Right lobe of liver (tissue), 6 donors: ENCODE data around the gene TCP1. TPM values are rescaled to one million over a fixed set of nuclear protein-coding genes. Genes with fewer than 3 reads are reported as not detected.

ENCODE experiments used
- ATAC-seq, 4 donors: fragments of 200-7000 bp; cut with Tn5 transposase; one replicate each; pipeline ENCODE4 v1.9.1; 2020; ENCODE audit warnings: mild to moderate bottlenecking in 4 of 4, moderate library complexity in 4 of 4
- DNase-seq, 3 donors: peaks; one replicate each; pipeline ENCODE4 v3.0.0-alpha.2; 2020
- H3K27ac ChIP-seq, 3 donors: fragments of 200-600 bp; one replicate each; pipeline ENCODE4 v1.8.0; 2022
- H3K27me3 ChIP-seq, 2 donors: fragments of 200-600 bp; one replicate each; pipeline ENCODE4 v1.8.0; 2022
- H3K36me3 ChIP-seq, 4 donors: fragments of 200-600 bp; sonication (generic) in 1 of 4; one replicate each; pipeline versions ENCODE4 v1.5.1 to v1.8.0; 2017 to 2022; ENCODE audit warnings: control low read depth in 1 of 4
- H3K4me1 ChIP-seq, 4 donors: fragments of 200-600 bp; sonication (generic) in 1 of 4; one replicate each; pipeline versions ENCODE4 v1.5.1 to v1.8.0; 2017 to 2022; ENCODE audit warnings: control low read depth in 1 of 4
- H3K4me3 ChIP-seq, 3 donors: fragments of 200-600 bp; one replicate each; pipeline ENCODE4 v1.8.0; 2022
- H3K9me3 ChIP-seq, 4 donors: fragments of 200-600 bp; sonication (generic) in 1 of 4; one replicate each; pipeline versions ENCODE4 v1.5.1 to v1.8.0; 2017 to 2022; ENCODE audit warnings: control low read depth in 1 of 4
- POLR2A ChIP-seq: fragments of 450-650 bp; IDR thresholded peaks from one replicate; pipeline ENCODE4 v1.6.1; 2017; ENCODE audit warnings: antibody characterized with exemption, mild to moderate bottlenecking
- WGBS: methylation state at CpG from one replicate; pipeline ENCODE4 v1.1.6; 2018; ENCODE audit warnings: low coverage, low lambda C conversion rate; ENCODE audit not compliant: insufficient coverage; ENCODE audit errors: missing lambda C conversion rate; 5-methylcytosine and 5-hydroxymethylcytosine counted together
- intact Hi-C, 2 donors: fragments of 100-400 bp; cut with DNase I; formaldehyde crosslinking; loops; one replicate each; pipeline versions ENCODE4 v1.11.2 to v1.14.1; 2022
- total RNA-seq, 6 experiments: library from RNA; depleted of rRNA in 2 of 6; stranded (reverse); fragments of >200 nt in 2 of 6; fragmentation: NEBNext Ultra II Directional in 3 of 6; extraction: Animal tissue kit (Norgen Biotek cat#: 25700) in 3 of 6; gene quantifications; one replicate each; pipeline versions ENCODE4 v1.1.0 to v1.2.4, GENCODE V29; 2016 to 2023
- TF ChIP-seq, protein P1 (sequence below), 4 donors: fragments of 200-600 bp in 3 of 4; fragments of 450-650 bp in 1 of 4; IDR thresholded peaks; one replicate each; pipeline versions ENCODE4 v1.5.1 to v1.8.0; 2016 to 2022; ENCODE audit warnings: antibody characterized with exemption in 4 of 4, mild to moderate bottlenecking in 2 of 4
- donor health status: DM: no; HTN: yes; CAD: no.
- donor health status: DM: no; HTN: no; CAD: no.
- donor health status: DM: no; HTN: no; CAD: no.
- donor health status: DM: no; HTN: yes; CAD: no.
- donor health status: DM: no; HTN: yes; CAD: no.

Gene TCP1
- total RNA-seq, 6 experiments from 2014 or later: 50.4 to 97.1 (median 77.8) TPM

DNA sequence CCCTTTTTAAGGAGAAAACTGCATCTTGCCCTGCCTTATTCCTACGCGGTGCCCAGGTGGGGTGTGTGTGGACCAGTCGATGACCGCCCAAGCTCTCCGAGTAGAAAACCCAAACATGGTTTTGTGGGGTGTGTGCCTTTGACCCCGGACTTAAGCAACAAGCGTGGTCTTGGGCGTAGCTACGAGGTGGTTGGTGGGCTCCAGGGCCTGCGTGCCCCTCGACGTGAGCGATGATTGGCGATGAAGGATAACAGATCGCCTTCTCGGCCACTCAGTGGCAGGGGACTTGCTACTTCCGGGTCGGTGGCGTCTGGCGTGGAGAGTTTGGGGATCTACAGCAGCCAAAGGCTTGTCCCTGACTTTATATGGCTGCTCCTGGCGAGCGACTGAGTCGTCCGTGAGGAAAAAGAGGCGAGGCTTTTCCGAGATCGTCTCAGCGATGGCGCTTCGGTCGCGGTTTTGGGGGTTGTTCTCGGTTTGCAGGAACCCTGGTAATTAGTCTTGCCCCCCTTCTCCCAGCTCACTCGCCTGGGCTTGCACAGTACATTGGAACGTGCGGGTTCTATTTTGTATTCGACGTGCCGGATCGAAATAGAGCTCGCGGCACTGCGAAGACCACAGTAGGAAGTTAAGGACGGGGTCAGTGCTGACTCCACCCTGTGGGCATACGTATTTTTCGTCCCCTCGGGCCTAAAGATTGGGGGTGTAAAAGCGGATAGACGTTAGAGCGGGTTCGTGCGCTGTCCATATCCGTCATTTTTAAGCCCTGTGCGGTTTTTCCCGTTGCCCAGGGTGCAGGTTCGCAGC, 950 bp upstream of the TCP1 start, which contains the start of gene MRPL18:
Gene MRPL18, plus strand, starts transcription at position 319 of the 807 bp plus-strand sequence. Its CDS starts 121 bp downstream, at position 440.
- ATAC-seq: peak; percentile 83 to 94 (median 87)
- Histone ChIP-seq H3K27me3 (no peaks in the 10 kb centered on the region), H3K4me1 (peaks cover 0 to 37% (median 12%) of the 10 kb centered on the region in 4 donors), H3K27ac (peak within 1 kb of the TSS; percentile 98 to 100 (median 98)), H3K9me3 (no peaks in the 10 kb centered on the region), H3K36me3 (peaks cover 0 to 44% (median 19%) of the 10 kb centered on the region in 4 donors), H3K4me3 (peak within 1 kb of the TSS; percentile 88 to 97 (median 95))
- intact Hi-C loops: no loop called here
- WGBS: 0% methylated on average over 27 of the region's 56 CpGs
- DNase-seq: peak; percentile 96
- TF ChIP-seq, protein P1, sequence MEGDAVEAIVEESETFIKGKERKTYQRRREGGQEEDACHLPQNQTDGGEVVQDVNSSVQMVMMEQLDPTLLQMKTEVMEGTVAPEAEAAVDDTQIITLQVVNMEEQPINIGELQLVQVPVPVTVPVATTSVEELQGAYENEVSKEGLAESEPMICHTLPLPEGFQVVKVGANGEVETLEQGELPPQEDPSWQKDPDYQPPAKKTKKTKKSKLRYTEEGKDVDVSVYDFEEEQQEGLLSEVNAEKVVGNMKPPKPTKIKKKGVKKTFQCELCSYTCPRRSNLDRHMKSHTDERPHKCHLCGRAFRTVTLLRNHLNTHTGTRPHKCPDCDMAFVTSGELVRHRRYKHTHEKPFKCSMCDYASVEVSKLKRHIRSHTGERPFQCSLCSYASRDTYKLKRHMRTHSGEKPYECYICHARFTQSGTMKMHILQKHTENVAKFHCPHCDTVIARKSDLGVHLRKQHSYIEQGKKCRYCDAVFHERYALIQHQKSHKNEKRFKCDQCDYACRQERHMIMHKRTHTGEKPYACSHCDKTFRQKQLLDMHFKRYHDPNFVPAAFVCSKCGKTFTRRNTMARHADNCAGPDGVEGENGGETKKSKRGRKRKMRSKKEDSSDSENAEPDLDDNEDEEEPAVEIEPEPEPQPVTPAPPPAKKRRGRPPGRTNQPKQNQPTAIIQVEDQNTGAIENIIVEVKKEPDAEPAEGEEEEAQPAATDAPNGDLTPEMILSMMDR (IDR thresholded peaks at IDR 0.05): no peak
- peak; percentile 82 for TF ChIP-seq POLR2A

DNA sequence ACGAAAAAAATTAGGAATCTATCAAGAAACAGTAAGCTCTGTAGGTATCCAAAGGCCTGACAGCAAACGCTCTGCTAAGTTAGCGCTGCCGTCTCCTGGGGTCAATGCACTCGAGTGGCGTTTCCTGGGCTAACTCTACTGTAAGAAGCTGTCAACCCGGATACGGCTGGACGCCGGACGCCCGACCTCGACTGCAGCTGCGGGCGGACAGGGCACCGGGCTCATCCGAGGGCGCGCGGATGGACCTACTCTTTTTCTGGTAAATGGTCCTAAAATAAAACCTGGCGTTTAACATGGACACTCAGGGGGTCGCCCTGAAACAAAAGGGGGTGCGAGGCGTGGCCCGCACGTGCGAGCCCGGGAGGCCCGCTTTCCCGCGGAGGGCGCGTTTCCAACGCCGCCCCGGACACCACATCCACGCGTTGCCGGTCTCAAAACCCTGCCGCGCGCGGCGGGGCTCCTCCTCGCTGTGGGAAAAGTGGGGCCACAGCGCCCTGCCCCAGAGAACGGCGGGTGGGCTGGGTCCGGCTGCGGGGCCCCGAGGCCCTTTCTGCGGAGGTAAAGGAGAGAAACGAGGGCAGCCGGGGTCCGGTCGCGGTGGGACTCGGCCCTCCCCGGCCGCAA, 537 bp downstream of the TCP1 start:
- Histone ChIP-seq H3K4me3 (peak overlapping the region; percentile 88 to 97 (median 95)), H3K27me3 (no peaks in the 10 kb centered on the region), H3K9me3 (no peaks in the 10 kb centered on the region), H3K27ac (peak overlapping the region; percentile 95 to 100 (median 98)), H3K4me1 (peaks cover 0 to 37% (median 12%) of the 10 kb centered on the region in 4 donors), H3K36me3 (peaks cover 11 to 51% (median 23%) of the 10 kb centered on the region in 4 donors)
- TF ChIP-seq POLR2A: no peak
- TF ChIP-seq, protein P1 (IDR thresholded peaks at IDR 0.05): no peak
- ATAC-seq (peak; percentile 33 to 43 (median 38)), DNase-seq (peak; percentile 80 to 81 (median 80))
- 2% methylated on average over 24 of the region's 60 CpGs for WGBS
- intact Hi-C loops: no loop called here

DNA sequence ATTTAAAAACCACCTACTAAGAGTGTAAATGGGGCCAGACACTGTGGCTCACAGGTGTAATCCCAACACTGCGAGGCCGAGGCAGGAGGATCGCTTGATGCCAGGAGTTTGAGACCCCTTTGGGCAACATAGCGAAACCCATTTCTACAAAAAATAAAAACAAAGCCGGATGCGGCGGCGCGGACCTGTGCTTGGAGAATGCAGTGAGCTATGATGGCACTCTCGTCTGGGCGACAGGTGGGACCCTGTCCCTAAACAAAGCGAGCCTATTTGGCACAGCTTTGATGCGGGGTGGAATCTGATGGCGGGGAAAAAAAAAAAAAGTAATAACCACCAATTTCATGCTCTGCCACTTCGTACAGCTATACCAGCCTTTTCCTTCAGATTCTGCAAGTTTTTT, 1.1 kb downstream of the TCP1 start:
- H3K4me3 ChIP-seq: peak overlapping the region; percentile 88 to 97 (median 95)
- 18% methylated on average over 15 of the region's 15 CpGs for WGBS
- ATAC-seq (no peak), DNase-seq (no peak)
- no peaks in the 10 kb centered on the region for H3K27me3 ChIP-seq
- H3K4me1 ChIP-seq: peaks cover 0 to 37% (median 12%) of the 10 kb centered on the region in 4 donors
- peak overlapping the region; percentile 95 to 100 (median 98) for H3K27ac ChIP-seq
- intact Hi-C loops: no loop called here
- peaks cover 11 to 55% (median 27%) of the 10 kb centered on the region in 4 donors for H3K36me3 ChIP-seq
- H3K9me3 ChIP-seq: no peaks in the 10 kb centered on the region
- TF ChIP-seq, protein P1 (IDR thresholded peaks at IDR 0.05): no peak
- TF ChIP-seq POLR2A: no peak

DNA sequence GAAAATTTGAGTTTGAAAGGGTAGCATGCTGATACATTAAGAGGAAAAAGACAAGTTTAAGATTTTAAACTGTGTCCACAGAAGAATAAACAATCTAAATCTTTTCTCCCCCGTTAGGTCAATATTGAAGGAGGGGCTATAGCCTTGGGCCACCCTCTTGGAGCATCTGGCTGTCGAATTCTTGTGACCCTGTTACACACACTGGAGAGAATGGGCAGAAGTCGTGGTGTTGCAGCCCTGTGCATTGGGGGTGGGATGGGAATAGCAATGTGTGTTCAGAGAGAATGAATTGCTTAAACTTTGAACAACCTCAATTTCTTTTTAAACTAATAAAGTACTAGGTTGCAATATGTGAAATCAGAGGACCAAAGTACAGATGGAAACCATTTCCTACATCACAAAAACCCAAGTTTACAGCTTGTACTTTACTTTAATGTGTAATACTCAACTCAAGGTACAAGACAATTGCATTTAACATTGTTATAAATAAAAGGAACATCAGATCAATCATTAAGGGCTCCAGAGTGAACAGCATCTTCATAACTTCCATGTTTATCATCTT, 10.8 kb downstream of the TCP1 start:
- ATAC-seq (peak in 1 of 4 donors; percentile 22), DNase-seq (no peak)
- TF ChIP-seq POLR2A: no peak
- TF ChIP-seq, protein P1 (IDR thresholded peaks at IDR 0.05): no peak
- intact Hi-C loops: no loop called here
- H3K4me3 ChIP-seq: no peak overlapping the region
- no peaks in the 10 kb centered on the region for H3K9me3 ChIP-seq
- WGBS: 50% methylated on average over 3 of the region's 3 CpGs
- H3K27ac ChIP-seq: no peak overlapping the region
- H3K36me3 ChIP-seq: peaks cover 12 to 89% (median 38%) of the 10 kb centered on the region in 4 donors
- H3K4me1 ChIP-seq: peaks cover 0 to 11% (median 0%) of the 10 kb centered on the region in 4 donors
- no peaks in the 10 kb centered on the region for H3K27me3 ChIP-seq
